H1 (cell line): ENCODE results near the gene STAP2. TPM values are rescaled to one million over a fixed set of nuclear protein-coding genes. Genes with fewer than 3 reads are reported as not detected.
A peak's percentile ranks its signal among the peaks of the same experiment; 100 is the strongest.

ENCODE experiments used
- CTCF ChIA-PET: fragments of 300-600 bp; sonication (Branson Sonifier 250); formaldehyde crosslinking; loops from one replicate; lab custom pipeline; 2021; ENCODE audit not compliant: partially characterized antibody; lab: Charles Lee
- POLR2A ChIA-PET: fragments of 300-600 bp; sonication (Branson Sonifier 250); formaldehyde crosslinking; loops from one replicate; lab custom pipeline; 2021; ENCODE audit warnings: inconsistent platforms; ENCODE audit not compliant: partially characterized antibody; lab: Charles Lee
- DNase-seq, 2 experiments: peaks; one replicate each; pipeline versions ENCODE4 v3.0.0 to v3.0.0-alpha.2; 2010 to 2022; ENCODE audit warnings: low spot score in 2 of 2, low read depth in 1 of 2, mixed read lengths in 1 of 2
- FAIRE-seq: peaks from 2 replicates; lab custom pipeline; 2011; peaks lifted over from hg19 to GRCh38; lab: Jason Lieb, UNC
- H2AFZ ChIP-seq: 2 replicates; pipeline ENCODE4 v1.8.1; 2012; ENCODE audit warnings: low read length, inconsistent platforms
- H2AK5ac ChIP-seq: 2 replicates; pipeline ENCODE4 v1.6.1; 2013; ENCODE audit warnings: low read depth, low read length
- H2BK120ac ChIP-seq: replicated peaks from 2 replicates; pipeline ENCODE3; 2013; ENCODE audit warnings: low read depth, low read length, inconsistent platforms
- H2BK12ac ChIP-seq: 2 replicates; pipeline ENCODE4 v1.6.1; 2013; ENCODE audit warnings: low read depth, low read length
- H2BK15ac ChIP-seq: 2 replicates; pipeline ENCODE4 v1.6.1; 2013; ENCODE audit warnings: low read length
- H2BK20ac ChIP-seq: 2 replicates; pipeline ENCODE4 v1.6.1; 2013; ENCODE audit warnings: low read length
- H2BK5ac ChIP-seq: 2 replicates; pipeline ENCODE4 v1.6.1; 2013; ENCODE audit warnings: low read depth, low read length
- H3K14ac ChIP-seq: 2 replicates; pipeline ENCODE4 v1.6.1; 2013; ENCODE audit warnings: inconsistent platforms; ENCODE audit not compliant: insufficient read length
- H3K18ac ChIP-seq: 2 replicates; pipeline ENCODE4 v1.6.1; 2013; ENCODE audit warnings: low read length; ENCODE audit errors: extremely low read depth
- H3K23ac ChIP-seq: 2 replicates; pipeline ENCODE4 v1.6.1; 2013; ENCODE audit warnings: inconsistent platforms; ENCODE audit not compliant: insufficient read length
- H3K23me2 ChIP-seq: 2 replicates; pipeline ENCODE4 v1.6.1; 2013; ENCODE audit warnings: low read depth, low read length
- H3K27ac ChIP-seq: 2 replicates; pipeline ENCODE4 v1.6.1; 2011; ENCODE audit warnings: low read depth, low read length, inconsistent platforms
- H3K27me3 ChIP-seq, 4 experiments: replicated peaks in 1 of 4; 1 replicate in 1 of 4; 2 replicates in 3 of 4; pipeline versions ENCODE4 v1.6.1 to v1.8.1; 2011 to 2013; ENCODE audit warnings: low read length in 3 of 4, mild to moderate bottlenecking in 3 of 4, inconsistent platforms in 2 of 4, mixed read lengths in 2 of 4, moderate library complexity in 1 of 4; ENCODE audit not compliant: control insufficient read depth in 3 of 4, insufficient read depth in 3 of 4; ENCODE audit errors: extremely low read depth in 1 of 4
- H3K36me3 ChIP-seq, 4 experiments: 2 replicates each; pipeline versions ENCODE4 v1.6.1 to v1.8.1; 2011 to 2013; ENCODE audit warnings: mild to moderate bottlenecking in 4 of 4, low read length in 3 of 4, moderate library complexity in 2 of 4, control low read depth in 1 of 4, inconsistent platforms in 1 of 4; ENCODE audit not compliant: insufficient read depth in 4 of 4, control insufficient read depth in 2 of 4
- H3K4ac ChIP-seq: replicated peaks from 2 replicates; pipeline ENCODE3; 2013; ENCODE audit warnings: low read length, low read depth, mixed read lengths, inconsistent platforms; ENCODE audit not compliant: insufficient read length
- H3K4me1 ChIP-seq, 4 experiments: replicated peaks in 1 of 4; 1 replicate in 1 of 4; 2 replicates in 3 of 4; pipeline versions ENCODE4 v1.6.1 to v1.8.1; 2011 to 2013; ENCODE audit warnings: low read length in 3 of 4, inconsistent platforms in 2 of 4, mixed read lengths in 1 of 4; ENCODE audit not compliant: insufficient read depth in 4 of 4, control insufficient read depth in 3 of 4
- H3K4me2 ChIP-seq, 2 experiments: 2 replicates each; pipeline versions ENCODE4 v1.6.1 to v1.8.1; 2011 to 2013; ENCODE audit warnings: low read depth in 2 of 2, low read length in 2 of 2, control low read depth in 1 of 2, inconsistent platforms in 1 of 2, mild to moderate bottlenecking in 1 of 2; ENCODE audit not compliant: insufficient read depth in 1 of 2
- H3K4me3 ChIP-seq, 4 experiments: fragments of 200-600, 300-600 bp in 1 of 4; sonication (generic), shearing (Covaris generic), sonication (Bioruptor Twin) in 1 of 4; 2 replicates each; pipeline versions ENCODE4 v1.5.1 to v1.8.1; 2011 to 2016; ENCODE audit warnings: low read length in 4 of 4, low read depth in 3 of 4, control low read depth in 2 of 4, inconsistent platforms in 2 of 4, mild to moderate bottlenecking in 2 of 4, mixed read lengths in 1 of 4, moderate library complexity in 1 of 4; ENCODE audit not compliant: insufficient read depth in 2 of 4; ENCODE audit errors: extremely low read depth in 1 of 4
- H3K56ac ChIP-seq: replicated peaks from 2 replicates; pipeline ENCODE3; 2013; ENCODE audit warnings: low read depth, mild to moderate bottlenecking, mixed read lengths, low read length, inconsistent platforms; ENCODE audit not compliant: insufficient read length
- H3K79me1 ChIP-seq: 2 replicates; pipeline ENCODE4 v1.6.1; 2013; ENCODE audit warnings: low read depth, low read length, control low read depth
- H3K79me2 ChIP-seq, 2 experiments: 2 replicates each; pipeline versions ENCODE4 v1.6.1 to v1.8.1; 2012 to 2013; ENCODE audit warnings: low read length in 2 of 2, mild to moderate bottlenecking in 2 of 2, inconsistent platforms in 1 of 2; ENCODE audit not compliant: insufficient read depth in 2 of 2, control insufficient read depth in 1 of 2
- H3K9ac ChIP-seq, 4 experiments: replicated peaks in 1 of 4; 1 replicate in 1 of 4; 2 replicates in 3 of 4; pipeline versions ENCODE4 v1.6.1 to v1.8.1; 2011 to 2013; ENCODE audit warnings: low read depth in 3 of 4, low read length in 3 of 4, control low read depth in 2 of 4, mild to moderate bottlenecking in 2 of 4, moderate library complexity in 2 of 4, inconsistent platforms in 1 of 4; ENCODE audit errors: extremely low read depth in 1 of 4
- H3K9me3 ChIP-seq, 2 experiments: 2 replicates each; pipeline versions ENCODE4 v1.6.1 to v1.8.1; 2012 to 2013; ENCODE audit warnings: mild to moderate bottlenecking in 2 of 2, moderate library complexity in 2 of 2, control low read depth in 1 of 2, inconsistent platforms in 1 of 2, low read depth in 1 of 2, low read length in 1 of 2, mixed read lengths in 1 of 2; ENCODE audit not compliant: insufficient read depth in 2 of 2
- H4K20me1 ChIP-seq, 2 experiments: replicated peaks in 1 of 2; 2 replicates each; pipeline versions ENCODE3 to v1.8.1; 2011 to 2013; ENCODE audit warnings: inconsistent platforms in 2 of 2, low read length in 2 of 2, mild to moderate bottlenecking in 1 of 2; ENCODE audit not compliant: insufficient read depth in 2 of 2, control insufficient read depth in 1 of 2
- H4K5ac ChIP-seq: 2 replicates; pipeline ENCODE4 v1.6.1; 2013; ENCODE audit warnings: low read length, low read depth, mixed read lengths, inconsistent platforms; ENCODE audit not compliant: insufficient read length
- H4K8ac ChIP-seq: 2 replicates; pipeline ENCODE4 v1.8.0; 2013; ENCODE audit warnings: mild to moderate bottlenecking, moderate library complexity, low read length, inconsistent platforms; ENCODE audit not compliant: insufficient read depth; ENCODE audit errors: extremely low read depth
- H4K91ac ChIP-seq: replicated peaks from 2 replicates; pipeline ENCODE3; 2013; ENCODE audit warnings: low read length, mixed read lengths, inconsistent platforms; ENCODE audit not compliant: insufficient read length
- POLR2AphosphoS5 ChIP-seq: IDR thresholded peaks from 2 replicates; pipeline ENCODE4 v1.6.1; 2011; ENCODE audit warnings: low read depth, low read length
- SUZ12 ChIP-seq: fragments of 200-600 bp; sonication (generic); IDR thresholded peaks from 2 replicates; pipeline ENCODE4 v1.6.1; 2012; ENCODE audit warnings: mild to moderate bottlenecking, inconsistent platforms, low read length, moderate library complexity, mixed read lengths
- WGBS, 2 experiments: shearing (Covaris generic) in 1 of 2; methylation state at CpG; one replicate each; pipeline versions ENCODE4 v1.1.6 to v1.1.7; 2013 to 2015; ENCODE audit warnings: low lambda C conversion rate in 2 of 2, mixed read lengths in 2 of 2, inconsistent platforms in 1 of 2, low coverage in 1 of 2, missing lambda C conversion rate in 1 of 2; ENCODE audit not compliant: insufficient replicate concordance in 2 of 2, insufficient coverage in 1 of 2, insufficient read length in 1 of 2; ENCODE audit errors: extremely low coverage in 1 of 2, missing lambda C conversion rate in 1 of 2; 5-methylcytosine and 5-hydroxymethylcytosine counted together
- polyA plus RNA-seq, 7 experiments: library from polyadenylated mRNA; depleted of rRNA in 3 of 7; stranded (reverse) in 5 of 7; unstranded in 2 of 7; fragments of >200 nt in 5 of 7; fragments of 200-250 nt in 2 of 7; gene quantifications; 1 replicate in 5 of 7; 2 replicates in 1 of 7; 4 replicates in 1 of 7; pipeline versions ENCODE4 v1.2.1 to v1.2.3, GENCODE V29; 2011 to 2013; ENCODE audit warnings: missing spikeins in 2 of 7, mixed read lengths in 2 of 7
- total RNA-seq: library from RNA; stranded (reverse); fragmentation: NEBNext Ultra II Directional; extraction: Animal tissue kit (Norgen Biotek cat#: 25700); gene quantifications from 2 replicates; pipeline ENCODE4 v1.2.1, GENCODE V29; 2021

Gene STAP2
- total and polyA plus RNA-seq, 2 of the 8 experiments (the other 6 are each of a cell fraction or from before 2014, with no cell fraction given): 15.3 to 37.3 TPM

- no peak overlapping the region for H2AK5ac ChIP-seq
- peaks cover 0 to 14% (median 9%) of the 10 kb centered on the region in 4 experiments; a peak in 5 of 7 replicates for H3K4me1 ChIP-seq
- ChIA-PET POLR2A (interaction anchor here (0.8 to 13.0 kb wide), 4 partner anchors 10 to 37 kb away, joined by 3 to 72 read pairs (median 8); partner anchors contain the start of gene MPND), CTCF (interaction anchor here (1.0 to 2.9 kb wide), 4 partner anchors 9 to 232 kb away, joined by 3 to 18 read pairs (median 6); no protein-coding TSS in a partner anchor)
- no peak overlapping the region for H4K8ac ChIP-seq
- no peak overlapping the region for H3K4me2 ChIP-seq
- H3K4me3 ChIP-seq: no peak overlapping the region
- H4K20me1 ChIP-seq: peaks cover 22 to 45% of the 10 kb centered on the region in 2 experiments
- peak overlapping the region; percentile 30; the same call in 1 of the 2 replicates for H2BK5ac ChIP-seq
- no peaks in the 10 kb centered on the region for H3K9me3 ChIP-seq
- H3K36me3 ChIP-seq: peaks cover 6 to 16% (median 7%) of the 10 kb centered on the region in 4 experiments; a peak in 5 of 8 replicates
- no peak overlapping the region for H2BK120ac ChIP-seq
- H3K23ac ChIP-seq: no peak overlapping the region
- peaks cover 0 to 4% of the 10 kb centered on the region in 2 experiments; a peak in 1 of 4 replicates for H3K79me2 ChIP-seq
- H4K91ac ChIP-seq: no peak overlapping the region
- no peaks in the 10 kb centered on the region for H3K27me3 ChIP-seq
- DNase-seq: peak in 1 of 2 experiments; percentile 38
- H3K23me2 ChIP-seq: no peaks in the 10 kb centered on the region
- H3K4ac ChIP-seq: no peak overlapping the region
- H2BK15ac ChIP-seq: no peak overlapping the region
- H3K79me1 ChIP-seq: peaks cover 28% of the 10 kb centered on the region
- H3K18ac ChIP-seq: no peak overlapping the region
- no peak overlapping the region; the same call in 1 of the 2 replicates for H2BK12ac ChIP-seq
- WGBS, 2 experiments: 90% methylated on average over 10 of the region's 10 CpGs; no CpG with 5 or more reads in 1 of the 2 experiments
- no peak overlapping the region for H3K9ac ChIP-seq
- H2AFZ ChIP-seq: no peak overlapping the region
- H3K27ac ChIP-seq: no peak overlapping the region
- no peak overlapping the region for H3K14ac ChIP-seq
- H2BK20ac ChIP-seq: no peak overlapping the region
- H4K5ac ChIP-seq: no peak overlapping the region
- FAIRE-seq: no peak
- peak; percentile 41; the same call in 1 of the 2 replicates for TF ChIP-seq POLR2AphosphoS5
- no peak for TF ChIP-seq SUZ12
- H3K56ac ChIP-seq: no peak overlapping the region
These were observed 28.7 kb upstream of the STAP2 start for GRCh38 chr19:4367336-4367723.
